ENCODE results near the gene CTNNA3. TPM values are rescaled to one million over a fixed set of nuclear protein-coding genes. Genes with fewer than 3 reads are reported as not detected.

Gene CTNNA3
- total and polyA plus RNA-seq, 7 donors: under 0.01 to 4.6 (median 2.4) TPM; not detected in 1

DNA sequence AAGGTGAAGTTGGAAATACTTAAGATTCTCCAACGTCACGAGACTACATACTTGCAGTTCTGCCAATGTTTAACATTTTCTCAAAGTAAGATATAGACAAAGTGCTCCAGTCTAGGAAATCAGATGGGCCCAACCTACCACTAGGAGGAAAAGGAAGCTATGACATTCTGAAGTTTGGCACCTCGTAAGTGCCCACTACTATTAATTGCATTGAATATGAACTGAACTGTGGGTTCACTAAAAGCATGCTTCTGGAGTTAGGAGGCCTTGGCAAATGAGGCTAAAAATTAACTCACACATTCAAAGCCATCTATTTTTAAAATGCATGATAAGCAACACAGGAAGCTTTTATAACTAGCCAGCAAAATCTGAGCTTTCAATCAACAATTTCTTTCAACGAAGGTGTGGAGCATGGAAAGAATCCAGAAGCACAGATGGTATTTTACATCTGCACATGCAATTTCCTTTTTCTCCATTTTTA, 620.5 kb downstream of the CTNNA3 start:
- intact Hi-C loops (cut with DNase I): no loop called here
- no peak overlapping the region for H3K4me3 ChIP-seq
- H3K9me3 ChIP-seq: no peaks in the 10 kb centered on the region
- no peak for DNase-seq
- H3K27me3 ChIP-seq: no peaks in the 10 kb centered on the region
- no peaks in the 10 kb centered on the region for H3K36me3 ChIP-seq
- no peak for TF ChIP-seq EP300 (IDR thresholded peaks at IDR 0.05)
- TF ChIP-seq, protein P1, sequence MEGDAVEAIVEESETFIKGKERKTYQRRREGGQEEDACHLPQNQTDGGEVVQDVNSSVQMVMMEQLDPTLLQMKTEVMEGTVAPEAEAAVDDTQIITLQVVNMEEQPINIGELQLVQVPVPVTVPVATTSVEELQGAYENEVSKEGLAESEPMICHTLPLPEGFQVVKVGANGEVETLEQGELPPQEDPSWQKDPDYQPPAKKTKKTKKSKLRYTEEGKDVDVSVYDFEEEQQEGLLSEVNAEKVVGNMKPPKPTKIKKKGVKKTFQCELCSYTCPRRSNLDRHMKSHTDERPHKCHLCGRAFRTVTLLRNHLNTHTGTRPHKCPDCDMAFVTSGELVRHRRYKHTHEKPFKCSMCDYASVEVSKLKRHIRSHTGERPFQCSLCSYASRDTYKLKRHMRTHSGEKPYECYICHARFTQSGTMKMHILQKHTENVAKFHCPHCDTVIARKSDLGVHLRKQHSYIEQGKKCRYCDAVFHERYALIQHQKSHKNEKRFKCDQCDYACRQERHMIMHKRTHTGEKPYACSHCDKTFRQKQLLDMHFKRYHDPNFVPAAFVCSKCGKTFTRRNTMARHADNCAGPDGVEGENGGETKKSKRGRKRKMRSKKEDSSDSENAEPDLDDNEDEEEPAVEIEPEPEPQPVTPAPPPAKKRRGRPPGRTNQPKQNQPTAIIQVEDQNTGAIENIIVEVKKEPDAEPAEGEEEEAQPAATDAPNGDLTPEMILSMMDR (IDR thresholded peaks at IDR 0.05): no peak
- TF ChIP-seq POLR2A (IDR thresholded peaks at IDR 0.05): no peak
- TF ChIP-seq POLR2AphosphoS5 (IDR thresholded peaks at IDR 0.05): no peak
- H3K4me1 ChIP-seq: no peaks in the 10 kb centered on the region
- no peak overlapping the region for H3K27ac ChIP-seq
- WGBS, 2 donors: 17 to 58% methylated on average over 4 of the region's 4 CpGs

DNA sequence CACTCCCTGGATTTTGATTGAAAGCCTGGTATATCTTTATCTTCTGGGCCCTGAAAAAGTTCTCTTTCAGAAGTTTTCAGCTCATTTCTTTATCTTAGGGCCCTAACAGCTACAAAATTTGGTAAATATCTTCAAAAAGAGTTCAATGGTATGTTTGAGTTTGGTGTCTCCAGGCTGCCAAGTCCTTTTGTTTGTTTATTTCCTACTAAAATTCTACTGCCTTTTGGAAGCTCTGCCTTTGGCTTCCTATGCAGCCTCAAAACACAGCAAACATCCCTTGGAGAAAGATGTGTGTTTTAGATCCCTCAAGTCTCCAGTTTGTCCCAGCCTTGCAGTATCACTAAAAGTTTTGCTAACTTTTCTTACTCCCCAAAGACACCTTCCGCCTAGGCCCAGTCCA, 623.3 kb downstream of the CTNNA3 start:
- TF ChIP-seq, protein P1 (IDR thresholded peaks at IDR 0.05): no peak
- no peak for TF ChIP-seq POLR2AphosphoS5 (IDR thresholded peaks at IDR 0.05)
- no peak for TF ChIP-seq EP300 (IDR thresholded peaks at IDR 0.05)
- TF ChIP-seq POLR2A (IDR thresholded peaks at IDR 0.05): no peak
- H3K9me3 ChIP-seq: no peaks in the 10 kb centered on the region
- no peaks in the 10 kb centered on the region for H3K27me3 ChIP-seq
- 85 to 91% methylated on average over 1 of the region's 1 CpG for WGBS, 2 donors
- H3K4me3 ChIP-seq: no peak overlapping the region
- H3K36me3 ChIP-seq: no peaks in the 10 kb centered on the region
- intact Hi-C loops (cut with DNase I): no loop called here
- no peak overlapping the region for H3K27ac ChIP-seq
- no peaks in the 10 kb centered on the region for H3K4me1 ChIP-seq
- no peak for DNase-seq

DNA sequence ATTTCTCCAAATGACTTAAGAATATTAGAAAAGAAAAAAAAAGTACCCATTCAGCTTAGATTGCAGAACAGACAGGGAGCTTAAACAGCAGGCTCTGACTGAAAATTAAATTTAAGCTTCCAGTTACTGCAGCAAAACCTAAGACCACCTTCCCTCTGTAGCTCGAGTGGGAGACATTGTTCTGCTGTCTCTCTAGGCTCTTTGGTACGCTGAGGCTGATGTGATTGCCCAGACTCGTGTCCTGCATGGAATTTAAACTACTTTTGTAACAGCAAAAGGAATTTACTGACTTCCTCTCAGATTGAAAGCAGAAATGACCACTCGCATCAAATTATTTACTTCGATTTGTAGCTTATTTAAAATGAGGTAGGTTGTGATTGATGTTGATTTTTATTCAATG, 645.6 kb downstream of the CTNNA3 start:
- H3K27me3 ChIP-seq: no peaks in the 10 kb centered on the region
- TF ChIP-seq, protein P1 (IDR thresholded peaks at IDR 0.05): no peak
- TF ChIP-seq EP300 (IDR thresholded peaks at IDR 0.05) (no peak), POLR2AphosphoS5 (IDR thresholded peaks at IDR 0.05) (no peak), POLR2A (IDR thresholded peaks at IDR 0.05) (no peak)
- intact Hi-C loops (cut with DNase I): no loop called here
- WGBS, 2 donors: 47 to 61% methylated on average over 5 of the region's 5 CpGs
- H3K27ac ChIP-seq: no peak overlapping the region
- no peaks in the 10 kb centered on the region for H3K4me1 ChIP-seq
- no peaks in the 10 kb centered on the region for H3K9me3 ChIP-seq
- no peak for DNase-seq
- no peak overlapping the region for H3K4me3 ChIP-seq
- H3K36me3 ChIP-seq: no peaks in the 10 kb centered on the region

DNA sequence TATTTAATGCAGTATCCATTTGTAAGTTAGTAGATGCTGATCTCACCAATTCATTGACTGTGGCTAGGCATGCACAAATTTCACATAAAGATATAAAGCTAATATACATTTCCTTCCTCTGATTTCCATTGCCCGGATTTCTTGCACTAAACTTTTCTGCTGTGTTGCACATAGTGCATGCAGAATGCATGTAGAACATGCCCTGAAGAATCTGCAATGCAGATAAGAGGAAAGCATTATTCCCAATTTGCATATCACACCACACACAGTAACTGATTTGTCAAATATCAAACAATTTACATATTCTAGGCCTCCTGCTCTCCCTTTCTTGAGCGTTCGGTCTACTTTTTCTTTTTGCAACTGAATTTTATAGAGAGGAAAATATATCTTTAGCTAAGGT, 646.0 kb downstream of the CTNNA3 start:
- Histone ChIP-seq H3K27ac (no peak overlapping the region), H3K27me3 (no peaks in the 10 kb centered on the region), H3K9me3 (no peaks in the 10 kb centered on the region), H3K36me3 (no peaks in the 10 kb centered on the region), H3K4me3 (no peak overlapping the region), H3K4me1 (no peaks in the 10 kb centered on the region)
- DNase-seq: no peak
- no peak for TF ChIP-seq POLR2A (IDR thresholded peaks at IDR 0.05)
- TF ChIP-seq, protein P1 (IDR thresholded peaks at IDR 0.05): no peak
- TF ChIP-seq EP300 (IDR thresholded peaks at IDR 0.05): no peak
- intact Hi-C loops (cut with DNase I): no loop called here
- WGBS, 2 donors: 87 to 89% methylated on average over 3 of the region's 3 CpGs

DNA sequence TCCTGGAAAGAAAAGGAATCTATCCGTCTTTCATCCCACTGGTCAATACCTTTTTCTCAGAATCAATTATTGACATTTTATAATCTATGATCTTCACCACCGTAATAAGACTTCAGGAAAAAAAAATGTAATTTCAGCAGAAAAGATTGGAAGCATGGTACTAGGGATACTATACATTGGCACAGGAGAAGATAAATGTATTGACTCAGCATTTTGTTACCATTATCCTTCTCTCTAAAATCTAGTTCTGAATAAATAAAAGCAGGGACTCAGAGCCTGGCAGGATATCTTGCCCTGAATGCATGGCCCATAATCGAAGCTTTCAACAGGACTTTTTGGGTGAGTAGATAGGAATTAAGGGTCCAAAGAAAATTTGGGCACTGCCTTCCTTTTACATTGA, 649.5 kb downstream of the CTNNA3 start:
- no peak overlapping the region for H3K4me3 ChIP-seq
- TF ChIP-seq EP300 (IDR thresholded peaks at IDR 0.05) (no peak), POLR2A (IDR thresholded peaks at IDR 0.05) (no peak), POLR2AphosphoS5 (IDR thresholded peaks at IDR 0.05) (no peak)
- TF ChIP-seq, protein P1 (IDR thresholded peaks at IDR 0.05): no peak
- no peaks in the 10 kb centered on the region for H3K36me3 ChIP-seq
- intact Hi-C loops (cut with DNase I): no loop called here
- H3K4me1 ChIP-seq: no peaks in the 10 kb centered on the region
- H3K27ac ChIP-seq: no peak overlapping the region
- 83 to 93% methylated on average over 3 of the region's 3 CpGs for WGBS, 2 donors
- no peaks in the 10 kb centered on the region for H3K27me3 ChIP-seq
- no peak for DNase-seq
- no peaks in the 10 kb centered on the region for H3K9me3 ChIP-seq
